Left cardiac atrium (tissue), 4 donors: Measurements from ENCODE around the gene C9orf50. TPM values are rescaled to one million over a fixed set of nuclear protein-coding genes. Genes with fewer than 3 reads are reported as not detected.

ENCODE experiments used
- ATAC-seq, 2 donors: fragments of 200-7000 bp; cut with Tn5 transposase; one replicate each; pipeline ENCODE4 v1.9.1; 2020; ENCODE audit warnings: mild to moderate bottlenecking in 2 of 2, moderate library complexity in 2 of 2
- DNase-seq: peaks from one replicate; pipeline ENCODE4 v3.0.0-alpha.2; 2020
- intact Hi-C, 2 donors: fragments of 100-400 bp; cut with DNase I; formaldehyde crosslinking; loops; one replicate each; pipeline versions ENCODE4 v1.14.1 to v1.15.1; 2022 to 2023
- total RNA-seq, 2 donors: library from RNA; stranded (reverse); fragmentation: NEBNext Ultra II Directional; extraction: Animal tissue kit (Norgen Biotek cat#: 25700); gene quantifications; one replicate each; pipeline ENCODE4 v1.2.1, GENCODE V29; 2021
- donor health status: DM: no; HTN: yes; CAD: no.
- donor health status: DM: no; HTN: yes; CAD: no; lungs with severe emphysema.
- donor health status: DM: yes; HTN: yes; CAD: no.
- donor health status: Dilated cardiomyopathy.

C9orf50 gene
- total RNA-seq, 2 donors from 2014 or later = not detected

DNA sequence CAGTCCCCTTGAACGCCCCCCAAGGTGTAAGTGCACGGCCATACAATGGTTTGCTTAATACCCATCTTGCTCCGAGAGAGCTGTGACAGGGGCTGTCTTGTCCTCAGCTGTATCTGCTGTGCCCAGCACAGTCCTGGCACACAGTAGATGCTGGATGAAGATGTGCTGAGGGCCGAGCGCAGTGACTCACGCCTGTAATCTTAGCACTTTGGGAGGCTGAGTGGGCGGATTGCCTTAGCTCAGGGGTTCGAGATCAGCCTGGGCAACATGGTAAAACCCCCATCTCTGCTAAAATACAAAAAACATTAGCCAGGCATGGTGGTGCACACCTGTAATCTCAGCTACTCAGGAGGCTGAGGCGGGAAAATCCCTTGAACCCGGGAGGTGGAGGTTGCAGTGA, 53.6 kb downstream of the C9orf50 start:
- DNase-seq (no peak), ATAC-seq (no peak)
- intact Hi-C loops = no loop called here

DNA sequence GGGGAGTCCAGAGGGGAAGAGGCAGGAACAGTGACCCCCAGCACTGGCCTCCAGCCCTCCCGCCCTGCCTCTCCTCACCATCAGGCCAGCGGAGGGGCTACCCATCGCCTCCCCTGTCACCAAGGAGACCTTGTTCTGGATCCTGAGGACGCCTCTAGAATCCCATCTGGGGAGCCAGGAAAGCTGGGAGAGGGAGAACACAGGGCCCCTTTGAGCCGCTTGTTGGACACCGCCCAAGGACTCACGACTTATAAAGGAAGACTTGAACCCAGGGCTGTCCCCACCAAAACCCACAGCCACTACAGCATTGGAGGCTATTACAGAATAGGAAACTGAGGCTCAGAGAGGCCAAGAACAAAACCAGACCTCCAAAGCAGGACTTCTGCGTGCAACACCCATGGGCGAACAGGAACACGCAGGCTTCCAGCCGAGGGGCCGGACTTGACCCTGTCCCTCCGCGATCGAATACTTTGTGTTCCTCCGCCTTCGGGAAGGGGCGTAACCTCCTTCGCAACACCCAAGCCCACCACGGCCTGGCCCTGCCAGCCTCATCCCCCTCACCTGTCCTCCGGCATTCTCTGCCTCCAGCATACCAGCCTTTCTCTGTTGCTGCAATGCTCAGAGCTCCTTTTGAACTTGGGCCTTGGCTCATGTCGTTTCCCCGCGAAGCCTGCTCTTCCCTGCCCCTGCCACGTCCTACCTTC, 54.2 kb downstream of the C9orf50 start:
- intact Hi-C loops = no loop called here
- ATAC-seq = no peak
- no peak for DNase-seq

DNA sequence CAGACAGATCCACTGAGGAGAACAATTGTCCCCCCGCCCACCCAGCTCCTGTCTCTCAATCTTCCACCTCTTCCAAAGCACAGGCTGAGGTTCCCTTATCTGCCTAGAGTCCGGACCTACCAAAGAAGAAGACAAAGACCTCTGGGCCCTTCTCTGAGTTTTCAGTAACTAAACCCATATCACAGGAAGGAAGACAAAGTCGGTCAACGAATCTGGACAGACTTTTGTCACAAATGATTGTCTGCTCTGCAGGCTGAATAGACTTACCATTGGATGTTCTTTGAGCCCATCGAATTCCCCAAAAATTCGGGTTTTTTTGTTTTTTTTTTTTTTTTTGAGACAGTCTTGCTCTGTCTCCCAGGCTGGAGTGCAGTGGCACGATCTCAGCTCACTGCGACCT, 58.0 kb downstream of the C9orf50 start:
- ATAC-seq (no peak), DNase-seq (no peak)
- intact Hi-C loops = no loop called here

DNA sequence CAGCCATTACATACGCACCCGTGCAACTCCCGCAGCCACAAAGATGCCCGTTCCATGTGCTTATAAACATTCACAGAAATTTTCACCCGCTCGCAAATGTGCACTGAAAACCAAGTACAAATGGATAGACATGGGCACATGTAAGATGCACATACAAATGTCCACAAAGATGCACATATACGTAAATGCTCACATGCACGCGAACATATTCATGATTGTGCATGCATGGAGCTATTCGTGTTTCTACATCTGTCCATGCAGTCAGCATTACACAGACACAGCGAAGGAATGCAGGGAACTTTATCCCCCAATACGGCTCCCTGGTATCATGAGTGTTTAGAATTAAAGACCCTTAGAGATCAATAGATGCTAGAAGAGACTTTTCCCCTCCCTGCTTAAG, 58.4 kb downstream of the C9orf50 start:
- no peak for ATAC-seq
- intact Hi-C loops = no loop called here
- no peak for DNase-seq

Other genes starting within 250 kb of the C9orf50 start
- 10 to 100 TPM; 43.4 to 53.8 TPM for gene NTMT1, start 5.1 kb upstream of the C9orf50 start, total RNA-seq
- 10 to 100 TPM in 1 of 2 donors, 1 to 10 TPM in 1; 8.3 to 11.6 TPM for gene ASB6, start 21.1 kb upstream of the C9orf50 start, total RNA-seq
- gene PRRX2, start 44.5 kb upstream of the C9orf50 start, total RNA-seq = 1 to 10 TPM; 1.8 to 5.3 TPM
- 1 to 10 TPM; 4.5 to 7.9 TPM for gene PTGES, start 131.9 kb upstream of the C9orf50 start, total RNA-seq
- 10 to 100 TPM; 11.6 to 12.7 TPM for gene TOR1B, start 182.1 kb upstream of the C9orf50 start, total RNA-seq
- gene TOR1A, start 203.0 kb upstream of the C9orf50 start, total RNA-seq = 10 to 100 TPM; 16.5 to 21.1 TPM
- 10 to 100 TPM; 26.0 to 33.2 TPM for gene C9orf78, start 214.2 kb upstream of the C9orf50 start, total RNA-seq
- gene USP20, start 214.4 kb upstream of the C9orf50 start, total RNA-seq = 10 to 100 TPM; 13.9 to 14.3 TPM